ENCODE results near the gene PPFIA1. TPM values are rescaled to one million over a fixed set of nuclear protein-coding genes. Genes with fewer than 3 reads are reported as not detected.

Gene PPFIA1
- total and polyA plus RNA-seq, 2 of the 8 experiments (the other 6 are each of a cell fraction or from before 2014, with no cell fraction given): 44.3 to 73.5 TPM

GRCh38 chr11:70409437-70409836, 138.9 kb downstream of the PPFIA1 start:
- Histone ChIP-seq H3K23me2 (ENCODE audit: low read depth, low read length) (no peaks in the 10 kb centered on the region), H3K23ac (ENCODE audit: insufficient read length) (no peak overlapping the region), H3K27me3 (replicated peaks in 1 of 4; ENCODE audit: control insufficient read depth in 3 of 4, extremely low read depth in 1 of 4, insufficient read depth in 3 of 4, low read length in 3 of 4) (no peaks in the 10 kb centered on the region), H3K79me1 (ENCODE audit: low read depth, low read length) (peaks cover 2% of the 10 kb centered on the region; the same call in 1 of the 2 replicates), H3K18ac (ENCODE audit: extremely low read depth, low read length) (no peak overlapping the region), H3K79me2 (ENCODE audit: control insufficient read depth in 1 of 2, insufficient read depth in 2 of 2, low read length in 2 of 2) (peaks cover 0 to 18% of the 10 kb centered on the region in 2 experiments; a peak in 2 of 4 replicates), H3K9me3 (ENCODE audit: insufficient read depth in 2 of 2, low read depth in 1 of 2, low read length in 1 of 2) (no peaks in the 10 kb centered on the region), H2BK120ac (replicated peaks; ENCODE audit: low read depth, low read length) (no peak overlapping the region), H3K27ac (ENCODE audit: low read depth, low read length) (no peak overlapping the region), H2AFZ (ENCODE audit: low read length) (no peak overlapping the region), H3K9ac (replicated peaks in 1 of 4; ENCODE audit: extremely low read depth in 1 of 4, low read depth in 3 of 4, low read length in 3 of 4) (no peak overlapping the region), H3K4me3 (ENCODE audit: extremely low read depth in 1 of 4, insufficient read depth in 2 of 4, low read depth in 3 of 4, low read length in 4 of 4) (no peak overlapping the region), H2AK5ac (ENCODE audit: low read depth, low read length) (no peak overlapping the region), H3K14ac (ENCODE audit: insufficient read length) (no peak overlapping the region), H4K8ac (ENCODE audit: extremely low read depth, insufficient read depth, low read length) (no peak overlapping the region), H3K4me1 (replicated peaks in 1 of 4; ENCODE audit: control insufficient read depth in 3 of 4, insufficient read depth in 4 of 4, low read length in 3 of 4) (no peaks in the 10 kb centered on the region), H3K4me2 (ENCODE audit: insufficient read depth in 1 of 2, low read depth in 2 of 2, low read length in 2 of 2) (no peak overlapping the region), H3K36me3 (ENCODE audit: control insufficient read depth in 2 of 4, insufficient read depth in 4 of 4, low read length in 3 of 4) (peaks cover 37 to 91% (median 72%) of the 10 kb centered on the region in 4 experiments), H2BK20ac (ENCODE audit: low read length) (no peak overlapping the region), H2BK5ac (ENCODE audit: low read depth, low read length) (no peak overlapping the region), H4K91ac (replicated peaks; ENCODE audit: insufficient read length, low read length) (no peak overlapping the region), H4K5ac (ENCODE audit: insufficient read length, low read depth, low read length) (no peak overlapping the region), H2BK12ac (ENCODE audit: low read depth, low read length) (no peak overlapping the region), H3K56ac (replicated peaks; ENCODE audit: insufficient read length, low read depth, low read length) (no peak overlapping the region), H3K4ac (replicated peaks; ENCODE audit: insufficient read length, low read depth, low read length) (no peak overlapping the region), H2BK15ac (ENCODE audit: low read length) (no peak overlapping the region), H4K20me1 (replicated peaks in 1 of 2; ENCODE audit: control insufficient read depth in 1 of 2, insufficient read depth in 2 of 2, low read length in 2 of 2) (peaks cover 9 to 18% of the 10 kb centered on the region in 2 experiments)
- WGBS, 2 experiments (ENCODE audit: extremely low coverage in 1 of 2, insufficient coverage in 1 of 2, insufficient read length in 1 of 2, insufficient replicate concordance in 2 of 2, low coverage in 1 of 2, low lambda C conversion rate in 2 of 2, missing lambda C conversion rate in 1 of 2): 92% methylated on average over 10 of the region's 10 CpGs; no CpG with 5 or more reads in 1 of the 2 experiments
- DNase-seq (ENCODE audit: low read depth in 1 of 2, low spot score in 2 of 2) (no peak), FAIRE-seq (no peak)
- ChIA-PET POLR2A (ENCODE audit: partially characterized antibody) (interaction anchor here (1.2 to 3.0 kb wide), 2 partner anchors 10 to 15 kb away, joined by 4 to 12 read pairs; no protein-coding TSS in a partner anchor), CTCF (ENCODE audit: partially characterized antibody) (interaction anchor here (1.2 kb wide), 1 partner anchor 22 kb away, joined by 3 read pairs; no protein-coding TSS in a partner anchor)
- no peak for TF ChIP-seq SIN3A (conservative IDR thresholded peaks at IDR 0.05 in 1 of 2, IDR thresholded peaks at IDR 0.05 in 1 of 2; ENCODE audit: low read depth in 1 of 2, low read length in 2 of 2)
- no peak for TF ChIP-seq NANOG (IDR thresholded peaks at IDR 0.05; ENCODE audit: insufficient read depth, low read depth, low read length, poor library complexity, severe bottlenecking)
- TF ChIP-seq TCF12 (IDR thresholded peaks at IDR 0.05; ENCODE audit: low read depth, low read length): no peak
- TF ChIP-seq CTBP2 (IDR thresholded peaks at IDR 0.05; ENCODE audit: borderline replicate concordance, insufficient read depth, insufficient read length, low read length): no peak
- TF ChIP-seq KDM1A (IDR thresholded peaks at IDR 0.05; ENCODE audit: borderline replicate concordance, low read length): no peak
- TF ChIP-seq KDM5A (IDR thresholded peaks at IDR 0.05; ENCODE audit: low read length): no peak
- no peak for TF ChIP-seq BCL11A (IDR thresholded peaks at IDR 0.05; ENCODE audit: low read depth in 2 of 2, low read length in 2 of 2)
- TF ChIP-seq TAF7 (optimal IDR thresholded peaks at IDR 0.05; ENCODE audit: borderline replicate concordance, low read depth, low read length): no peak
- no peak for TF ChIP-seq TBP (IDR thresholded peaks at IDR 0.05; ENCODE audit: low read depth, low read length)
- TF ChIP-seq USF2 (IDR thresholded peaks at IDR 0.05; ENCODE audit: low read length): no peak
- no peak for TF ChIP-seq SUZ12 (IDR thresholded peaks at IDR 0.05; ENCODE audit: low read length)
- TF ChIP-seq ASH2L (IDR thresholded peaks at IDR 0.05; ENCODE audit: low read length): no peak
- TF ChIP-seq TAF1 (IDR thresholded peaks at IDR 0.05; ENCODE audit: low read depth, low read length): no peak

Data from H1 (cell line).